ENCODE data around the gene PAX1. TPM values are rescaled to one million over a fixed set of nuclear protein-coding genes. Genes with fewer than 3 reads are reported as not detected.

PAX1 gene
- total RNA-seq, result not detected

DNA sequence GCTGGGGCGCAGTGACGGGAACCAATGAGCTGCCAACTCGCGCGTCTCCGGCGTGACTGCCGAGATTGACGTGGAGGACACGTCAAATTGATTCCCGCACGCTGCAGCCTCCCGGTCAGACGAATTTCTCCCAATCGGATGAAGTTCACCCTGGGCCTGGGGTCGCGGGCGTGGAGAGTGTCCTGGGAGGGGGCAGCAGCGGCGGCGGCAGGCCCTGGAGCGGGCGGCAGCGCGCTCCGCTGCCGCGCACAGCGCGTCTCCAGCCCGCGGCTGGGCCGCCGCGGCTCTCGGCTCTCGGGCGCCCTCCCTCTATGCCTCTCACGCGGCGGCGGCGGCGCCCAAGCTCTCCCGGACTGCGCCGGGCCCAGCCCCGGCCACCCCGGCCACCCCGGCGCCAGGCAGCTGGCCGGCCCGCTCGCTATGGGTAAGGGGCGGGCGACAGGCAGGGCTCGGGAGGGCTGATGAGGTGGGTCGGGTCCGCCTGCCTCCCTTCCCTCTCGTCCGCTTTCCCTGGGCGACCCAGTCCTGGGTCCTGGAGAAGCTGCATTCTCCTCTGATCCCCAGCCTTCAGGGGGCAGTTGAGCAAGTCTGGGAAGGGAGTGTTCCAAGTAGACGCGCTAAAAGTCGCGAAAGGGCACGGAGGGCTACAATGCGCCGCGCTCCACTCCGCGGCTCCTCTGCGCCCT, at the start of gene PAX1:
Gene PAX1 (plus strand): TSS at position 90 of the 686 bp plus-strand sequence. CDS start 49 bp downstream, at position 139.
- no peak for DNase-seq
- Histone ChIP-seq H3K4me3 (no peak within 1 kb of the TSS), H3K36me3 (no peaks in the 10 kb centered on the region), H3K9ac (ENCODE audit: low read depth in 2 of 2, low read length in 2 of 2) (no peak within 1 kb of the TSS), H3K27ac (no peak within 1 kb of the TSS), H3K4me1 (no peaks in the 10 kb centered on the region), H3K9me3 (no peaks in the 10 kb centered on the region), H3K27me3 (peaks cover 82% of the 10 kb centered on the region)
- intact Hi-C loops (cut with DNase I), result no loop called here
- TF ChIP-seq CTCF (IDR thresholded peaks at IDR 0.05), result no peak

GRCh38 chr20:21656308-21657067, 49.0 kb upstream of the PAX1 start:
- Histone ChIP-seq H3K9ac (ENCODE audit: low read depth in 2 of 2, low read length in 2 of 2) (no peak overlapping the region), H3K27ac (no peak overlapping the region), H3K36me3 (no peaks in the 10 kb centered on the region), H3K4me3 (no peak overlapping the region), H3K4me1 (no peaks in the 10 kb centered on the region), H3K9me3 (no peaks in the 10 kb centered on the region), H3K27me3 (no peaks in the 10 kb centered on the region)
- DNase-seq, result no peak
- TF ChIP-seq CTCF (IDR thresholded peaks at IDR 0.05), result no peak
- intact Hi-C loops (cut with DNase I), result no loop called here

GRCh38 chr20:21661488-21662055, 43.9 kb upstream of the PAX1 start:
- Histone ChIP-seq H3K27ac (no peak overlapping the region), H3K9me3 (no peaks in the 10 kb centered on the region), H3K27me3 (no peaks in the 10 kb centered on the region), H3K4me1 (no peaks in the 10 kb centered on the region), H3K9ac (ENCODE audit: low read depth in 2 of 2, low read length in 2 of 2) (no peak overlapping the region), H3K4me3 (no peak overlapping the region), H3K36me3 (no peaks in the 10 kb centered on the region)
- intact Hi-C loops (cut with DNase I), result no loop called here
- DNase-seq, result no peak
- TF ChIP-seq CTCF (IDR thresholded peaks at IDR 0.05), result no peak

DNA sequence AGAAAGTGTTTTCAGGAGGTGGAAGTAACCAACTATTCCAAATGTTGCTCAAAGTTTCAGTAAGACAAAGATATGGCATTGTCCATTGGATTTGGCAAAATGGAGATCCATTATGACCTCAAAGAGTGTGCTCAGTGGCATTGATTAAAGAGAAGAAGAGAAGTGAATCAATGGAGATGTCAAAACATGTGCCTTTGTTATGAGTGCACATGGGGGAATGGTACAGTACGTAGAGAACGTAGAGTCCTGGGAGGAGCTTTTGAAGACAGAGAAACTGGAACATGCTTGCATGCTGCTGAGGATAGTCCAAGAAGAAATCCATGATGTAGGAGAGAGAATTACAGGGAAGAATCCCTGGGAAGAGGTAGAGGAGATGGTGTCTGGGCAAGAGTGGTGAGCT, 42.0 kb upstream of the PAX1 start:
- intact Hi-C loops (cut with DNase I), result no loop called here
- Histone ChIP-seq H3K27ac (no peak overlapping the region), H3K9ac (ENCODE audit: low read depth in 2 of 2, low read length in 2 of 2) (no peak overlapping the region), H3K4me3 (no peak overlapping the region), H3K27me3 (no peaks in the 10 kb centered on the region), H3K9me3 (no peaks in the 10 kb centered on the region), H3K36me3 (no peaks in the 10 kb centered on the region), H3K4me1 (no peaks in the 10 kb centered on the region)
- no peak for TF ChIP-seq CTCF (IDR thresholded peaks at IDR 0.05)
- no peak for DNase-seq

- intact Hi-C loops (cut with DNase I), result no loop called here
- Histone ChIP-seq H3K9ac (ENCODE audit: low read depth in 2 of 2, low read length in 2 of 2) (no peak overlapping the region), H3K36me3 (no peaks in the 10 kb centered on the region), H3K27me3 (no peaks in the 10 kb centered on the region), H3K9me3 (no peaks in the 10 kb centered on the region), H3K4me1 (no peaks in the 10 kb centered on the region), H3K4me3 (no peak overlapping the region), H3K27ac (no peak overlapping the region)
- DNase-seq, result no peak
- TF ChIP-seq CTCF (IDR thresholded peaks at IDR 0.05), result no peak
Observed at GRCh38 chr20:21665687-21666446, 39.6 kb upstream of the PAX1 start.

Measured in colonic mucosa (tissue), 4 donors.